Thyroid gland (tissue), 4 donors: ENCODE data around the gene OR4C3. TPM values are rescaled to one million over a fixed set of nuclear protein-coding genes. Genes with fewer than 3 reads are reported as not detected.
A peak's percentile ranks its signal among the peaks of the same experiment; 100 is the strongest.
"Not testable (repeated sequence)": the region's sequence is repeated elsewhere in the genome, so short reads cannot be mapped to it uniquely, and the experiment has no call there.

Source experiments
- DNase-seq, 2 donors: peaks; one replicate each; pipeline ENCODE4 v3.0.0-alpha.2; 2019
- H3K27ac ChIP-seq, 3 donors: fragments of 200-600 bp; sonication (generic); 1 replicate in 2 of 3; 2 replicates in 1 of 3; pipeline ENCODE4 v1.5.1; 2016 to 2019; ENCODE audit warnings: mild to moderate bottlenecking in 1 of 3, moderate library complexity in 1 of 3
- H3K27me3 ChIP-seq: fragments of 200-600 bp; sonication (generic); one replicate; pipeline ENCODE4 v1.5.1; 2019
- H3K36me3 ChIP-seq, 2 donors: fragments of 200-600 bp; sonication (generic); one replicate each; pipeline ENCODE4 v1.5.1; 2016 to 2019
- H3K4me1 ChIP-seq, 2 donors: fragments of 200-600 bp; sonication (generic); one replicate each; pipeline ENCODE4 v1.5.1; 2017 to 2019
- H3K4me3 ChIP-seq, 3 donors: fragments of 200-600 bp; sonication (generic); replicated peaks in 1 of 3; 1 replicate in 2 of 3; 2 replicates in 1 of 3; pipeline ENCODE4 v1.5.1; 2016; ENCODE audit warnings: mild to moderate bottlenecking in 1 of 3
- H3K9me3 ChIP-seq: fragments of 200-600 bp; sonication (generic); one replicate; pipeline ENCODE4 v1.5.1; 2017
- POLR2A ChIP-seq, 2 donors: fragments of 450-650 bp; IDR thresholded peaks; one replicate each; pipeline ENCODE4 v1.6.1; 2017; ENCODE audit warnings: antibody characterized with exemption in 2 of 2, mild to moderate bottlenecking in 2 of 2, moderate library complexity in 1 of 2
- WGBS, 2 donors: methylation state at CpG; one replicate each; pipeline ENCODE4 v1.1.5; 2017; 5-methylcytosine and 5-hydroxymethylcytosine counted together
- intact Hi-C: fragments of 100-400 bp; cut with DNase I; formaldehyde crosslinking; loops from one replicate; pipeline ENCODE4 v1.15.1; 2023
- total RNA-seq, 4 donors: library from RNA; depleted of rRNA; stranded (reverse); fragments of >200 nt; gene quantifications; one replicate each; pipeline ENCODE4 v1.2.3, GENCODE V29; 2016
- TF ChIP-seq, protein P1 (sequence below), 6 experiments: fragments of 200-600 bp in 3 of 6; fragments of 450-650 bp in 3 of 6; sonication (generic) in 3 of 6; IDR thresholded peaks; one replicate each; pipeline ENCODE4 v1.5.1; 2016 to 2019; ENCODE audit warnings: antibody characterized with exemption in 6 of 6, mild to moderate bottlenecking in 2 of 6, inconsistent platforms in 1 of 6, moderate library complexity in 1 of 6

The OR4C3 gene
- total RNA-seq: not detected

DNA sequence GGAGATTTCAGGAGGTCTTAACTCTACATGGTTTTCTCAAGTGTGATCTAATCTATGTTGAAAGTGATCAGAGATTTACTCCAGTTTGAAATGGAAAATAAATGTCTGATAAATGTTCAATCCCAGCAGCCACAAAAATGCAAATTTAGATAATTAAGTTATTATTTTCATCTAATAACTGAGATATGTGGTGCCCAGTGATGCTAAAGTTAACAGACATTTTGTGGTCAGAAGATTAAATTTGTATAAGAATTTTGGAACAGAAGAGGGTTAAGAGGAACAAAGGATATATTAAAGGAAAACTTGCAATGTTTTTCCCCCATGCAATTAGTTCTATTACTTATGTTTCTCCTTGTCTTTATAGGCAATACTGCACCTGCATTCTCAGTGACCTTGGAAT, at the start of gene OR4C3:
OR4C3 (plus strand) TSS at position 301 of the 400 bp plus-strand sequence. CDS start 102 bp downstream, outside the sequence.
- H3K36me3 ChIP-seq, H3K4me1 ChIP-seq, H3K9me3 ChIP-seq, intact Hi-C loops, H3K27ac ChIP-seq, H3K27me3 ChIP-seq, DNase-seq, H3K4me3 ChIP-seq: not testable (repeated sequence)

DNA sequence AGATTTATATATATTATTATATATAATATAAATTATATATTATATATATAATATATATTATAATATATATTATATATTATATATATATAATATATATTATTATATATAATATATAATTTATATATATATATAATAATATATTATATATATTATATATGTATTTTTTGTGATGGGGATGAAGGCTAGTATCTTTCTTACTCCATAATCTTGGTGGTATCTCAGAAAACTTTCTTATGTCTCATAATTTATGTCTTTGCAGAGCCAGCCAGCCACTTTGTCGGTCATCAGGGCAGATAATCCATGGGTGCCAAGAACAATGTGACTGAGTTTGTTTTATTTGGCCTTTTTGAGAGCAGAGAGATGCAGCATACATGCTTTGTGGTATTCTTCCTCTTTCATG, 18.8 kb upstream of the OR4C3 start, which contains the start of gene OR4S1:
OR4S1 (plus strand) TSS at position 301 of the 400 bp plus-strand sequence; CDS start at position 301, 0 bp downstream.
- H3K27me3 ChIP-seq: no peaks in the 10 kb centered on the region
- no peaks in the 10 kb centered on the region for H3K36me3 ChIP-seq
- intact Hi-C loops: no loop called here
- WGBS, 2 donors: 66 to 71% methylated on average over 1 of the region's 1 CpG
- no peak for DNase-seq
- H3K27ac ChIP-seq: no peak within 1 kb of the TSS
- no peaks in the 10 kb centered on the region for H3K4me1 ChIP-seq
- H3K4me3 ChIP-seq: no peak within 1 kb of the TSS
- TF ChIP-seq, protein P1, sequence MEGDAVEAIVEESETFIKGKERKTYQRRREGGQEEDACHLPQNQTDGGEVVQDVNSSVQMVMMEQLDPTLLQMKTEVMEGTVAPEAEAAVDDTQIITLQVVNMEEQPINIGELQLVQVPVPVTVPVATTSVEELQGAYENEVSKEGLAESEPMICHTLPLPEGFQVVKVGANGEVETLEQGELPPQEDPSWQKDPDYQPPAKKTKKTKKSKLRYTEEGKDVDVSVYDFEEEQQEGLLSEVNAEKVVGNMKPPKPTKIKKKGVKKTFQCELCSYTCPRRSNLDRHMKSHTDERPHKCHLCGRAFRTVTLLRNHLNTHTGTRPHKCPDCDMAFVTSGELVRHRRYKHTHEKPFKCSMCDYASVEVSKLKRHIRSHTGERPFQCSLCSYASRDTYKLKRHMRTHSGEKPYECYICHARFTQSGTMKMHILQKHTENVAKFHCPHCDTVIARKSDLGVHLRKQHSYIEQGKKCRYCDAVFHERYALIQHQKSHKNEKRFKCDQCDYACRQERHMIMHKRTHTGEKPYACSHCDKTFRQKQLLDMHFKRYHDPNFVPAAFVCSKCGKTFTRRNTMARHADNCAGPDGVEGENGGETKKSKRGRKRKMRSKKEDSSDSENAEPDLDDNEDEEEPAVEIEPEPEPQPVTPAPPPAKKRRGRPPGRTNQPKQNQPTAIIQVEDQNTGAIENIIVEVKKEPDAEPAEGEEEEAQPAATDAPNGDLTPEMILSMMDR (IDR thresholded peaks at IDR 0.05): no peak
- no peak for TF ChIP-seq POLR2A (IDR thresholded peaks at IDR 0.05)
- no peaks in the 10 kb centered on the region for H3K9me3 ChIP-seq

DNA sequence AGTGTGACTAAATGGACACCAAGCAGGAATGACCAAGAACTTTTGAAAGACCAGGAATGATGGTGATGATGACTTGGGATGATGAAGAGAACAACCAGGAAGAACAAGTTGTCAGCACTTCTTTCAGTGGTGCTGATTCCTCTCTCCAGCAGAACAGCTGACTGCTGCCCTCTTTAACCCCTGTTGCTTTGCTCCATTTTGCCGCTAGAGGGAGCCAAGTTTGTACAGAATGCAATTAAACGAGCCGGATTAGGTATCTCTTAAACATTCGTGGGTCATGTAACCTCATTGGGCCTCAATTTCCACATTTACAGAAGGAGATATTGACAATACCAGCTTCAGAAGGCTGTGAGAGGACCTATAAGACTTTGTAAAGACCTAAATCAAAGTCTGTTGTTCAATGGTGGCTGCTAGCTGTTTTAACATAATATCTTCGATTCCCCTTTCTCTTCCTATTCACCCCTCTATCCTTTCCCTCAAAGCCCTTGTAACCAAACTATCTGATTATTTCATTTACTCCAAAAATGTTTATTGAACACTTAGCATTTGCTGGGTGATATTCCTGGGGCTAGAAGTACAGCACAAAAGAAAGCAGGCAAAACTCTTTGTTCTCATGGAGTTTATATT, 16.8 kb upstream of the OR4C3 start:
- no peak overlapping the region for H3K4me3 ChIP-seq
- intact Hi-C loops: no loop called here
- DNase-seq: peak; percentile 27 to 47
- no peaks in the 10 kb centered on the region for H3K27me3 ChIP-seq
- H3K4me1 ChIP-seq: no peaks in the 10 kb centered on the region
- no peak overlapping the region for H3K27ac ChIP-seq
- TF ChIP-seq POLR2A (IDR thresholded peaks at IDR 0.05): no peak
- TF ChIP-seq, protein P1 (IDR thresholded peaks at IDR 0.05): peak; percentile 24 to 76 (median 42)
- 24 to 27% methylated on average over 5 of the region's 5 CpGs for WGBS, 2 donors
- no peaks in the 10 kb centered on the region for H3K9me3 ChIP-seq
- H3K36me3 ChIP-seq: no peaks in the 10 kb centered on the region

DNA sequence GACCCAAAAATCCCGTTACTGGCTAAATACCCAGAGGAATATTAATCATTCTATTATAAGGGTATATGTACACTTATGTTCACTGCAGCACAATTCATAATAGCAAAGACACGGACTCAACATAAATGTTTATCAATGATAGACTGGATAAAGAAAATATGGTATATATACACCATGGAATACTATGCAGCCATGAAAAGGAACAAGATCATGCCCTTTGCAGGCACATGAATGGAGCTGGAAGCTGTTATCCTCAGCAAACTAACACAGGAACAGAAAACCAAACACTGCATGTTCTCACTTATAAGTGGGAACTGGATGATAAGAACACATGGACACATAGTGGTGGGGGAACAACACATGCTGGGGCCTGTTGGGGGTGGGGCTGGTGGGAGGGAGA, 11.1 kb upstream of the OR4C3 start:
- DNase-seq, intact Hi-C loops, H3K27me3 ChIP-seq, H3K4me1 ChIP-seq, H3K9me3 ChIP-seq, H3K36me3 ChIP-seq, H3K4me3 ChIP-seq, H3K27ac ChIP-seq: not testable (repeated sequence)
- WGBS, 2 donors: 38 to 41% methylated on average over 2 of the region's 2 CpGs

DNA sequence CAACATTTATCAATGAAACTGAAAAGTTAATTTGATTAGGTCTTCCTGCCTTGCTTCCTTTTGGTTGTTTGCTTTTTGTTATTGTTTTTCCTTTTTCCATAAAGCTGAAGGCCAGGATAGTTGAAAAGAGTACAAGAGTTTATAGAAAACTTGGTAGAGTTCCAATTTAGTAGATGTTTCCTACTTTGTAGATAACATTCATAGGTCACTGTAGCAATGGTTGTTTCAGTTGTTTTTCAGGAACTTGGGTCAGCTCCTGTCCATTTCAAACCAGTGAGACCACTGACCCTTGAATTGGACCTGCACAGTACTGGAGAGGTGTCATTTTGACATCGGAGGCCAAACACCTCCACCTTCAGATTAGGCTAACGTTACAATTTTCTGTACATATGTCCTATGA, 4.9 kb upstream of the OR4C3 start:
- H3K4me3 ChIP-seq, H3K4me1 ChIP-seq, H3K36me3 ChIP-seq, DNase-seq, H3K27ac ChIP-seq, H3K9me3 ChIP-seq, intact Hi-C loops, H3K27me3 ChIP-seq: not testable (repeated sequence)
- 73 to 76% methylated on average over 2 of the region's 2 CpGs for WGBS, 2 donors

DNA sequence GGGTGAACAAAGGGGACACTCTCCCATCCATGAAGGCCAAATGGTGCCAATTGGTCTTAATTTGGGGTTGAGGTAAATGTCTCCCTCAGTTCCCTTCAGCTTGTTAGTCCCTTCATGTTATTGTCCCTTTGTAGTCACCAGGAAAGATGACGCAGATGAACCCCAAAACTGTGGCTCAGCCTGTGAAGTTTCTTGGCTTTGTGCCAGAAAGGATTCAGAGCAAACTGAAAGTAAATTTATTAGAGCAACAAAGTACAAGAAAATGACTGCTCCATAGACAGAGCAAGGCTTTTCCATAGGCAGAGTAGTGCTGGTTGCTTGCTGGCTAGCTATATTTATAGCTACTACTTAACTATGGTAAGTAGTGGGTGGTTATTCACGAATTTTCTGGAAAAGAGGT, 16.7 kb downstream of the OR4C3 start:
- no peak for DNase-seq
- Histone ChIP-seq H3K4me1 (no peaks in the 10 kb centered on the region), H3K36me3 (no peaks in the 10 kb centered on the region), H3K27ac (no peak overlapping the region), H3K9me3 (no peaks in the 10 kb centered on the region), H3K4me3 (no peak overlapping the region), H3K27me3 (no peaks in the 10 kb centered on the region)
- 62 to 67% methylated on average over 2 of the region's 2 CpGs for WGBS, 2 donors
- intact Hi-C loops: no loop called here
- TF ChIP-seq, protein P1 (IDR thresholded peaks at IDR 0.05): no peak
- TF ChIP-seq POLR2A (IDR thresholded peaks at IDR 0.05): no peak

DNA sequence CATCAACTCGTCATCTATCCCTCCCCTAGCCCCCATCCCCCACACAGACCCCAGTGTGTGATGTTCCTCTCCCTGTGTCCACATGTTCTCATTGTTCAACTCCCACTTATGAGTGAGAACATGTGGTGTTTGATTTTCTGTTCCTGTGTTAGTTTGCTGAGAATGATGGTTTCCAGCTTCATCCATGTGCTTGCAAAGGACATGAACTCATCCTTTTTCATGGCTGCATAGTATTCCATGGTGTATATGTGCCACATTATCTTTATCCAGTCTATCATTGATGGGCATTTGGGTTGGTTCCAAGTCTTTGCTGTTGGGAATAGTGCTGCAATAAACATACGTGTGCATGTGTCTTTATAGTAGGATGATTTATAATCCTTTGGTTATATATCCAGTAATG, 17.8 kb downstream of the OR4C3 start:
- H3K9me3 ChIP-seq, H3K4me1 ChIP-seq, DNase-seq, H3K36me3 ChIP-seq, intact Hi-C loops, H3K27me3 ChIP-seq, H3K27ac ChIP-seq, H3K4me3 ChIP-seq: not testable (repeated sequence)
- 60 to 64% methylated on average over 2 of the region's 2 CpGs for WGBS, 2 donors

DNA sequence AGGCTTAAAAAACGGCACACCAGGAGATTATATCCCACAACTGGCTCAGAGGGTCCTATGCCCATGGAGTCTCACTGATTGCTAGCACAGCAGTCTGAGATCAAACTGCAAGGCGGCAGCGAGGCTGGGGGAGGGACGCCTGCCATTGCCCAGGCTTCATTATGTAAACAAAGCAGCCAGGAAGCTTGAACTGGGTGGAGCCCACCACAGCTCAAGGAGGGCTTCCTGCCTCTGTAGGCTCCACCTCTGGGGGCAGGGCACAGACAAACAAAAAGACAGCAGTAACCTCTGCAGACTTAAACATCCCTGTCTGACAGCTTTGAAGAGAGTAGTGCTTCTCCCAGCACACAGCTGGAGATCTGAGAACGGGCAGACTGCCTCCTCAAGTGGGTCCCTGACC, 21.6 kb downstream of the OR4C3 start:
- H3K27me3 ChIP-seq, intact Hi-C loops, H3K36me3 ChIP-seq, DNase-seq, H3K27ac ChIP-seq, H3K4me3 ChIP-seq, H3K9me3 ChIP-seq, H3K4me1 ChIP-seq: not testable (repeated sequence)
- 76 to 85% methylated on average over 5 of the region's 5 CpGs for WGBS, 2 donors
